Uterus (tissue), 4 donors: ENCODE results near the gene SETD3. TPM values are rescaled to one million over a fixed set of nuclear protein-coding genes. Genes with fewer than 3 reads are reported as not detected.

Experiments used
- DNase-seq, 2 donors: peaks; one replicate each; pipeline ENCODE4 v3.0.0-alpha.2; 2019 to 2020
- H3K27ac ChIP-seq, 2 donors: fragments of 200-600 bp; sonication (generic); 1 replicate in 1 of 2; 2 replicates in 1 of 2; pipeline ENCODE4 v1.5.1; 2016 to 2018
- H3K27me3 ChIP-seq, 2 donors: fragments of 200-600 bp; sonication (generic); one replicate each; pipeline ENCODE4 v1.5.1; 2018 to 2019; ENCODE audit warnings: control low read depth in 1 of 2
- H3K36me3 ChIP-seq, 2 donors: fragments of 200-600 bp; sonication (generic); one replicate each; pipeline ENCODE4 v1.5.1; 2019; ENCODE audit warnings: control low read depth in 1 of 2
- H3K4me1 ChIP-seq, 2 donors: fragments of 200-600 bp; sonication (generic); one replicate each; pipeline ENCODE4 v1.5.1; 2018 to 2019; ENCODE audit warnings: control low read depth in 1 of 2
- H3K4me3 ChIP-seq, 2 donors: fragments of 200-600 bp; sonication (generic); 1 replicate in 1 of 2; 2 replicates in 1 of 2; pipeline ENCODE4 v1.5.1; 2018 to 2019; ENCODE audit warnings: mild to moderate bottlenecking in 1 of 2
- H3K9me3 ChIP-seq, 2 donors: fragments of 200-600 bp; sonication (generic); one replicate each; pipeline ENCODE4 v1.5.1; 2019; ENCODE audit warnings: control low read depth in 1 of 2
- CTCF ChIP-seq, 4 experiments: fragments of 200-600 bp in 2 of 4; fragments of 450-650 bp in 2 of 4; sonication (generic) in 2 of 4; IDR thresholded peaks; one replicate each; pipeline ENCODE4 v1.5.1; 2016 to 2019; ENCODE audit warnings: antibody characterized with exemption in 4 of 4, mild to moderate bottlenecking in 2 of 4, moderate library complexity in 1 of 4
- POLR2A ChIP-seq, 2 donors: fragments of 450-650 bp; IDR thresholded peaks; one replicate each; pipeline ENCODE4 v1.6.1; 2016; ENCODE audit warnings: antibody characterized with exemption in 2 of 2, mild to moderate bottlenecking in 1 of 2, moderate library complexity in 1 of 2
- intact Hi-C: fragments of 100-400 bp; cut with DNase I; formaldehyde crosslinking; loops from one replicate; pipeline ENCODE4 v1.15.1; 2023; ENCODE audit warnings: low total_unique reads
- total RNA-seq, 4 donors: library from RNA; depleted of rRNA in 3 of 4; stranded (reverse); fragments of >200 nt in 3 of 4; gene quantifications; one replicate each; pipeline versions ENCODE4 v1.1.0 to v1.2.4, GENCODE V29; 2014 to 2023
- donor health status: DM: yes; HTN: yes; CAD: no.

SETD3 gene
- total RNA-seq, 4 donors from 2014 or later = 98.1 to 151 (median 121) TPM

- no peaks in the 10 kb centered on the region for H3K4me1 ChIP-seq
- H3K27ac ChIP-seq = no peak overlapping the region
- no peaks in the 10 kb centered on the region for H3K36me3 ChIP-seq
- no peak for TF ChIP-seq POLR2A (IDR thresholded peaks at IDR 0.05)
- TF ChIP-seq CTCF (IDR thresholded peaks at IDR 0.05) = no peak
- DNase-seq = no peak
- intact Hi-C loops = no loop called here
- H3K9me3 ChIP-seq = no peaks in the 10 kb centered on the region
- H3K27me3 ChIP-seq = no peaks in the 10 kb centered on the region
- H3K4me3 ChIP-seq = no peak overlapping the region
Measured at GRCh38 chr14:99451234-99451633, 29.4 kb downstream of the SETD3 start.

GRCh38 chr14:99450266-99450665 lies 30.4 kb downstream of the SETD3 start:
- TF ChIP-seq POLR2A (IDR thresholded peaks at IDR 0.05) = no peak
- TF ChIP-seq CTCF (IDR thresholded peaks at IDR 0.05) = no peak
- DNase-seq = no peak
- Histone ChIP-seq H3K27ac (no peak overlapping the region), H3K36me3 (no peaks in the 10 kb centered on the region), H3K27me3 (no peaks in the 10 kb centered on the region), H3K4me1 (no peaks in the 10 kb centered on the region), H3K4me3 (no peak overlapping the region), H3K9me3 (no peaks in the 10 kb centered on the region)
- intact Hi-C loops = no loop called here

GRCh38 chr14:99447739-99448138 lies 32.9 kb downstream of the SETD3 start:
- Histone ChIP-seq H3K27me3 (no peaks in the 10 kb centered on the region), H3K9me3 (no peaks in the 10 kb centered on the region), H3K4me1 (no peaks in the 10 kb centered on the region), H3K36me3 (no peaks in the 10 kb centered on the region), H3K27ac (no peak overlapping the region), H3K4me3 (no peak overlapping the region)
- DNase-seq = no peak
- no peak for TF ChIP-seq CTCF (IDR thresholded peaks at IDR 0.05)
- no peak for TF ChIP-seq POLR2A (IDR thresholded peaks at IDR 0.05)
- intact Hi-C loops = no loop called here

- no peaks in the 10 kb centered on the region for H3K27me3 ChIP-seq
- TF ChIP-seq POLR2A (IDR thresholded peaks at IDR 0.05) = no peak
- TF ChIP-seq CTCF (IDR thresholded peaks at IDR 0.05) = no peak
- H3K27ac ChIP-seq = no peak overlapping the region
- no peaks in the 10 kb centered on the region for H3K4me1 ChIP-seq
- H3K36me3 ChIP-seq = no peaks in the 10 kb centered on the region
- no peak for DNase-seq
- no peaks in the 10 kb centered on the region for H3K9me3 ChIP-seq
- no peak overlapping the region for H3K4me3 ChIP-seq
- intact Hi-C loops = no loop called here
Measured at GRCh38 chr14:99445931-99446330, 34.7 kb downstream of the SETD3 start.

- H3K27me3 ChIP-seq = no peaks in the 10 kb centered on the region
- no peaks in the 10 kb centered on the region for H3K9me3 ChIP-seq
- H3K36me3 ChIP-seq = no peaks in the 10 kb centered on the region
- no peak overlapping the region for H3K4me3 ChIP-seq
- no peaks in the 10 kb centered on the region for H3K4me1 ChIP-seq
- intact Hi-C loops = no loop called here
- no peak for TF ChIP-seq POLR2A (IDR thresholded peaks at IDR 0.05)
- no peak for TF ChIP-seq CTCF (IDR thresholded peaks at IDR 0.05)
- no peak for DNase-seq
- no peak overlapping the region for H3K27ac ChIP-seq
Measured at GRCh38 chr14:99441918-99442317, 38.7 kb downstream of the SETD3 start.
